ENCODE results near the gene ZNF382.

DNA sequence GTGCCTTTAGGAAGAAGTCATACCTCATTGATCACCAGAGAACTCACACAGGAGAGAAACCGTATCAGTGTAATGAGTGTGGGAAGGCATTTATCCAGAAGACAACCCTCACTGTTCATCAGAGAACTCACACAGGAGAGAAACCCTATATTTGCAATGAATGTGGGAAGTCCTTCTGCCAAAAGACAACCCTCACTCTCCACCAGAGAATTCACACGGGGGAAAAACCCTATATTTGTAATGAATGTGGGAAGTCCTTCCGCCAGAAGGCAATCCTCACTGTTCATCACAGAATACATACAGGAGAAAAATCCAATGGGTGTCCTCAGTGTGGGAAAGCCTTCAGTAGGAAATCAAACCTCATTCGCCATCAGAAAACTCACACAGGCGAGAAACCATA, 21.9 kb downstream of the ZNF382 start:
- no peak for TF ChIP-seq SIN3A (IDR thresholded peaks at IDR 0.05; ENCODE audit: borderline replicate concordance, insufficient read depth, low read length)
- TF ChIP-seq, protein P1, sequence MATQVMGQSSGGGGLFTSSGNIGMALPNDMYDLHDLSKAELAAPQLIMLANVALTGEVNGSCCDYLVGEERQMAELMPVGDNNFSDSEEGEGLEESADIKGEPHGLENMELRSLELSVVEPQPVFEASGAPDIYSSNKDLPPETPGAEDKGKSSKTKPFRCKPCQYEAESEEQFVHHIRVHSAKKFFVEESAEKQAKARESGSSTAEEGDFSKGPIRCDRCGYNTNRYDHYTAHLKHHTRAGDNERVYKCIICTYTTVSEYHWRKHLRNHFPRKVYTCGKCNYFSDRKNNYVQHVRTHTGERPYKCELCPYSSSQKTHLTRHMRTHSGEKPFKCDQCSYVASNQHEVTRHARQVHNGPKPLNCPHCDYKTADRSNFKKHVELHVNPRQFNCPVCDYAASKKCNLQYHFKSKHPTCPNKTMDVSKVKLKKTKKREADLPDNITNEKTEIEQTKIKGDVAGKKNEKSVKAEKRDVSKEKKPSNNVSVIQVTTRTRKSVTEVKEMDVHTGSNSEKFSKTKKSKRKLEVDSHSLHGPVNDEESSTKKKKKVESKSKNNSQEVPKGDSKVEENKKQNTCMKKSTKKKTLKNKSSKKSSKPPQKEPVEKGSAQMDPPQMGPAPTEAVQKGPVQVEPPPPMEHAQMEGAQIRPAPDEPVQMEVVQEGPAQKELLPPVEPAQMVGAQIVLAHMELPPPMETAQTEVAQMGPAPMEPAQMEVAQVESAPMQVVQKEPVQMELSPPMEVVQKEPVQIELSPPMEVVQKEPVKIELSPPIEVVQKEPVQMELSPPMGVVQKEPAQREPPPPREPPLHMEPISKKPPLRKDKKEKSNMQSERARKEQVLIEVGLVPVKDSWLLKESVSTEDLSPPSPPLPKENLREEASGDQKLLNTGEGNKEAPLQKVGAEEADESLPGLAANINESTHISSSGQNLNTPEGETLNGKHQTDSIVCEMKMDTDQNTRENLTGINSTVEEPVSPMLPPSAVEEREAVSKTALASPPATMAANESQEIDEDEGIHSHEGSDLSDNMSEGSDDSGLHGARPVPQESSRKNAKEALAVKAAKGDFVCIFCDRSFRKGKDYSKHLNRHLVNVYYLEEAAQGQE (IDR thresholded peaks at IDR 0.05; ENCODE audit: insufficient read depth in 1 of 2, low read depth in 2 of 2, low read length in 2 of 2) = no peak
- no peak for TF ChIP-seq POLR2AphosphoS5 (IDR thresholded peaks at IDR 0.05; ENCODE audit: low read depth, low read length)
- no peak for TF ChIP-seq FOXP2 (optimal IDR thresholded peaks at IDR 0.05; ENCODE audit: borderline replicate concordance, extremely low read depth, extremely low read length, insufficient read depth)
